Thyroid gland (tissue), 4 donors: ENCODE data around the gene RBFA. TPM values are rescaled to one million over a fixed set of nuclear protein-coding genes. Genes with fewer than 3 reads are reported as not detected.
A peak's percentile ranks its signal among the peaks of the same experiment; 100 is the strongest.
"Not testable (repeated sequence)": the region's sequence is repeated elsewhere in the genome, so short reads cannot be mapped to it uniquely, and the experiment has no call there.

Experiments
- DNase-seq, 2 donors: peaks; one replicate each; pipeline ENCODE4 v3.0.0-alpha.2; 2019
- H3K27ac ChIP-seq, 3 donors: fragments of 200-600 bp; sonication (generic); 1 replicate in 2 of 3; 2 replicates in 1 of 3; pipeline ENCODE4 v1.5.1; 2016 to 2019; ENCODE audit warnings: mild to moderate bottlenecking in 1 of 3, moderate library complexity in 1 of 3
- H3K27me3 ChIP-seq: fragments of 200-600 bp; sonication (generic); one replicate; pipeline ENCODE4 v1.5.1; 2019
- H3K36me3 ChIP-seq, 2 donors: fragments of 200-600 bp; sonication (generic); one replicate each; pipeline ENCODE4 v1.5.1; 2016 to 2019
- H3K4me1 ChIP-seq, 2 donors: fragments of 200-600 bp; sonication (generic); one replicate each; pipeline ENCODE4 v1.5.1; 2017 to 2019
- H3K4me3 ChIP-seq, 3 donors: fragments of 200-600 bp; sonication (generic); replicated peaks in 1 of 3; 1 replicate in 2 of 3; 2 replicates in 1 of 3; pipeline ENCODE4 v1.5.1; 2016; ENCODE audit warnings: mild to moderate bottlenecking in 1 of 3
- H3K9me3 ChIP-seq: fragments of 200-600 bp; sonication (generic); one replicate; pipeline ENCODE4 v1.5.1; 2017
- POLR2A ChIP-seq, 2 donors: fragments of 450-650 bp; IDR thresholded peaks; one replicate each; pipeline ENCODE4 v1.6.1; 2017; ENCODE audit warnings: antibody characterized with exemption in 2 of 2, mild to moderate bottlenecking in 2 of 2, moderate library complexity in 1 of 2
- WGBS, 2 donors: methylation state at CpG; one replicate each; pipeline ENCODE4 v1.1.5; 2017; 5-methylcytosine and 5-hydroxymethylcytosine counted together
- intact Hi-C: fragments of 100-400 bp; cut with DNase I; formaldehyde crosslinking; loops from one replicate; pipeline ENCODE4 v1.15.1; 2023
- total RNA-seq, 4 donors: library from RNA; depleted of rRNA; stranded (reverse); fragments of >200 nt; gene quantifications; one replicate each; pipeline ENCODE4 v1.2.3, GENCODE V29; 2016
- TF ChIP-seq, protein P1 (sequence below), 6 experiments: fragments of 200-600 bp in 3 of 6; fragments of 450-650 bp in 3 of 6; sonication (generic) in 3 of 6; IDR thresholded peaks; one replicate each; pipeline ENCODE4 v1.5.1; 2016 to 2019; ENCODE audit warnings: antibody characterized with exemption in 6 of 6, mild to moderate bottlenecking in 2 of 6, inconsistent platforms in 1 of 6, moderate library complexity in 1 of 6

The RBFA gene
- total RNA-seq, 4 donors from 2014 or later = 23.5 to 36.5 (median 35.2) TPM

DNA sequence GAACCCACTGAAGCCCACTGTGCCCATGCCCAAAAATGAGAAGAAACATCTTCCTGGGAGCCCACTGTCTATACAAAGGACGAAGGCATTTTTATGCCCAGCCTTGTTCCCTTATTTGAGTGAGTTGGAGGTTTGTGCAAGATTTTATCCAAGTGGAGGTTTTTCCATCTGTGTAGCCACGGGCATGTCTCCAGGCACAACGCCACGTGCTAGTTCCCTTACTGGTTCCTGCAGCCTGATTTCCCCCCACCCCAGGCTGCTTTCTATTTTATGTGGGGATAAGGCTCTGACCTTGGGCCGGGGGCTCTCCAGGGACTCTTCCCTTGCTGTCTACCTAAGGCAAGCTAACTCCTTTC lies 23.7 kb upstream of the RBFA start:
- TF ChIP-seq, protein P1, sequence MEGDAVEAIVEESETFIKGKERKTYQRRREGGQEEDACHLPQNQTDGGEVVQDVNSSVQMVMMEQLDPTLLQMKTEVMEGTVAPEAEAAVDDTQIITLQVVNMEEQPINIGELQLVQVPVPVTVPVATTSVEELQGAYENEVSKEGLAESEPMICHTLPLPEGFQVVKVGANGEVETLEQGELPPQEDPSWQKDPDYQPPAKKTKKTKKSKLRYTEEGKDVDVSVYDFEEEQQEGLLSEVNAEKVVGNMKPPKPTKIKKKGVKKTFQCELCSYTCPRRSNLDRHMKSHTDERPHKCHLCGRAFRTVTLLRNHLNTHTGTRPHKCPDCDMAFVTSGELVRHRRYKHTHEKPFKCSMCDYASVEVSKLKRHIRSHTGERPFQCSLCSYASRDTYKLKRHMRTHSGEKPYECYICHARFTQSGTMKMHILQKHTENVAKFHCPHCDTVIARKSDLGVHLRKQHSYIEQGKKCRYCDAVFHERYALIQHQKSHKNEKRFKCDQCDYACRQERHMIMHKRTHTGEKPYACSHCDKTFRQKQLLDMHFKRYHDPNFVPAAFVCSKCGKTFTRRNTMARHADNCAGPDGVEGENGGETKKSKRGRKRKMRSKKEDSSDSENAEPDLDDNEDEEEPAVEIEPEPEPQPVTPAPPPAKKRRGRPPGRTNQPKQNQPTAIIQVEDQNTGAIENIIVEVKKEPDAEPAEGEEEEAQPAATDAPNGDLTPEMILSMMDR (IDR thresholded peaks at IDR 0.05) = no peak
- TF ChIP-seq POLR2A (IDR thresholded peaks at IDR 0.05) = no peak
- Histone ChIP-seq H3K36me3 (no peaks in the 10 kb centered on the region), H3K4me3 (no peak overlapping the region), H3K9me3 (no peaks in the 10 kb centered on the region), H3K27me3 (no peaks in the 10 kb centered on the region), H3K4me1 (no peaks in the 10 kb centered on the region), H3K27ac (no peak overlapping the region)
- DNase-seq = peak in 1 of 2 donors; percentile 5
- WGBS, 2 donors = 77 to 93% methylated on average over 5 of the region's 5 CpGs
- intact Hi-C loops = no loop called here

DNA sequence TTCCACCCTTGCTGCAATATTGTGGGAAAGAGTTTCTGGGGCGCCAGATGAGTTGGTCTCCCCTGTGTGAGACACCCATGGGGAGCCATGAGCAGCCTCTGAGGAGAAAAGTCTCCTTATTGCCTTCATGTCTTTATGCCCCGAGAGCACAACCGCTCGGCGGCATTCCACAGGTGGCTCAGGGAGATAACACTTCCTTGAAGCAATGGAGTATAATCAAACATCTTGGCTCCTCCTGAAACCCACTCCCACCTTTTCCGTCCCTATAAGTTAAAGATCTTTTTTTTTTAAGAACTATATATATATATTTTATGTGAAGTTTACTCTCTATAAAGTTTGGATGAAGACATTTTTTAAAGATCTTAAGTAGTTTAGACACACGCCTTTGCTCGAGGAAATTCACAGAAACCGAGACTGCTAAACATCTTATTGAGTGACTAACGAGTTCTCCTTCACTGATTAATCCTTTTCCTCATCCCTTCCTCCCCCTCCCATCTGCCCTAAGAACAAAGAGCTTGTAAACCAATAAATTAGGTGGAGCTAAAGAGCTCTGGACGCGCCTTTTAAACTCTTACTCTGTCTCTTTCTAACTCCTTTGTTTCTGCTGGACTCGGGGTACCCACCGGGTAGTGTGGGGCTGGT lies 22.6 kb upstream of the RBFA start:
- intact Hi-C loops, H3K4me3 ChIP-seq, DNase-seq, H3K9me3 ChIP-seq, H3K27ac ChIP-seq, H3K27me3 ChIP-seq, H3K36me3 ChIP-seq, H3K4me1 ChIP-seq: not testable (repeated sequence)
- 88 to 92% methylated on average over 14 of the region's 14 CpGs for WGBS, 2 donors

DNA sequence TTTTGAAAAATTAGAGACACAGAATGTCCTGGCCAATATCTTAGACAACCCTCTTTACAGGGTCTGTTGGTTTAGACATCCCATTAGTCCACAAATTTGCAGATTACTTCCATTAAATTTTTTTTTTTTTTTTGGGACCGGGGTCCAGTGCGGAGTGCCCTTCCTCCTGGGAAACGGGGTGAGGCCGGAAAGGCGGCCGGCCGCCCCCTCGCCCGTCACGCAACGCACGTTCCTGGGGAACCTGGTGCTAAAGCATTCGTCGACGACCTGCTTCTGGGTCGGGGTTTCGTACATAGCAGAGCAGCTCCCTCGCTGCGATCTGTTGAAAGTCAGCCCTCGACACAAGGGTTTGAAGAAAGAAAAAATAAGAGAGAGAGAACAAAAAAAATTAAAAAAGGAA lies 21.5 kb upstream of the RBFA start:
- Histone ChIP-seq H3K4me1 (no peaks in the 10 kb centered on the region), H3K4me3 (no peak overlapping the region), H3K27ac (no peak overlapping the region), H3K36me3 (no peaks in the 10 kb centered on the region), H3K9me3 (no peaks in the 10 kb centered on the region), H3K27me3 (no peaks in the 10 kb centered on the region)
- intact Hi-C loops = no loop called here
- WGBS, 2 donors = 98% methylated on average over 20 of the region's 20 CpGs
- TF ChIP-seq POLR2A (IDR thresholded peaks at IDR 0.05) = no peak
- TF ChIP-seq, protein P1 (IDR thresholded peaks at IDR 0.05) = no peak
- no peak for DNase-seq

DNA sequence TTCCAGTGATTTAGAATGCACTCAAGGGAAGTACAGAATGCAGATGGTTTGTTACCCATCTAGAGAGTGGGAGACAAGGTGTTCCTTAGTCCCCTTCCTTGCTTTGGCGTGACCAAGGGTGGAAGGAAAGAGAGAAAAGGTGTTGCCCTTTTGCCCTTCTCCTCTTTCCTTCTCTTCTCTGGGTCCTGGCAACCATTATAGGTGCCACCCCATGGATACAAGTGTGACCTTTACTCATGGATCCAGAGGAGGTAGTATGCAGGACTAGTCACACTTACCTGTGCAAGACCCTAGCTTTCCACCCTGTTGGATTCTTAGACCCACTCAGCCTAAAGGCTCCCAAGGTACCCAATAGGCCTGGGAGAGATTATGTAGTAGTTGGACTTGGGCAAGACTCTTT lies 11.6 kb upstream of the RBFA start:
- Histone ChIP-seq H3K27me3 (no peaks in the 10 kb centered on the region), H3K27ac (no peak overlapping the region), H3K4me3 (no peak overlapping the region), H3K4me1 (no peaks in the 10 kb centered on the region), H3K9me3 (no peaks in the 10 kb centered on the region), H3K36me3 (no peaks in the 10 kb centered on the region)
- WGBS, 2 donors = 21 to 25% methylated on average over 1 of the region's 1 CpG
- TF ChIP-seq, protein P1 (IDR thresholded peaks at IDR 0.05) = no peak
- no peak for TF ChIP-seq POLR2A (IDR thresholded peaks at IDR 0.05)
- intact Hi-C loops = no loop called here
- DNase-seq = no peak

DNA sequence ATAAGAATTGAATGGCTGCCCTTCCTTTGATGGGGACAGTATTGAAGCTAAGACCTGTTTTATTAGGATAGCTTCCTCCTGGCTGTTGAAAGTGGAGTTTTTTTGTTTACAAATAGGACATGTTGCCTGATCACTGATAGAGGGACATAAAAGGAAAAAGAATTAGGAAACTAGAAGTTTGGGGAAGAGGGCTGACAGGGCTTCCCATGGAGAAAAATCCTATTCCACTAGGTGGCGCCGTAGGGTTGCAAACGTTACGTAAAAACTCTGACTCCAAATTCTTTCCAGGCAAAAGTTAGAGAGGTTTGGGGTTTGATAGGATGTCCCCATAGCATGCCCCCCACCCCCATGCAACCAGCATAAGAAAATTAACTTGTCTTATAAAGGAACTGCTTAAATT lies 11.1 kb upstream of the RBFA start:
- Histone ChIP-seq H3K27ac (no peak overlapping the region), H3K27me3 (no peaks in the 10 kb centered on the region), H3K4me1 (no peaks in the 10 kb centered on the region), H3K4me3 (no peak overlapping the region), H3K9me3 (no peaks in the 10 kb centered on the region), H3K36me3 (no peaks in the 10 kb centered on the region)
- TF ChIP-seq POLR2A (IDR thresholded peaks at IDR 0.05) = no peak
- TF ChIP-seq, protein P1 (IDR thresholded peaks at IDR 0.05) = no peak
- no peak for DNase-seq
- intact Hi-C loops = no loop called here
- 42 to 55% methylated on average over 4 of the region's 4 CpGs for WGBS, 2 donors

DNA sequence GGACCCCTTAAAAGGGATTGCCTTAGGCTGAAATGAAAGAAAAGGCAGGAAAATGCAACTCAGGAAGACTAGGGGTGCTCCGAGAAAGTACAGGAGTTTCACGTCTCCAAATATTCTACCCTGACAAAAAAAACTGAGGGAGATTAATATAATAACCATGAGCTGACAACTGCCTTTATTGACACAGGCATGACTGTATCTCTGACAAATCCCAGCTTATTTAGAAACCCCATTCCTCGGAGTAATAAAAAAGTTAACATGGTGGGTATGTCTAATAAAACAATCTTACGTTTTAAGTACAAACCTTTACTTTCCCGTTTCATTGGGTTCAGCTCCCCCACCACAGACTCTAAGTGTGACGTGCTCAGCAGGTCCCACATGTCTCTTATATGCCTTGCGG lies 7.9 kb upstream of the RBFA start:
- WGBS, 2 donors = 92 to 93% methylated on average over 7 of the region's 7 CpGs
- DNase-seq = no peak
- intact Hi-C loops = no loop called here
- Histone ChIP-seq H3K27ac (no peak overlapping the region), H3K4me3 (no peak overlapping the region), H3K27me3 (no peaks in the 10 kb centered on the region), H3K9me3 (no peaks in the 10 kb centered on the region), H3K36me3 (no peaks in the 10 kb centered on the region), H3K4me1 (no peaks in the 10 kb centered on the region)
- no peak for TF ChIP-seq POLR2A (IDR thresholded peaks at IDR 0.05)
- TF ChIP-seq, protein P1 (IDR thresholded peaks at IDR 0.05) = no peak

DNA sequence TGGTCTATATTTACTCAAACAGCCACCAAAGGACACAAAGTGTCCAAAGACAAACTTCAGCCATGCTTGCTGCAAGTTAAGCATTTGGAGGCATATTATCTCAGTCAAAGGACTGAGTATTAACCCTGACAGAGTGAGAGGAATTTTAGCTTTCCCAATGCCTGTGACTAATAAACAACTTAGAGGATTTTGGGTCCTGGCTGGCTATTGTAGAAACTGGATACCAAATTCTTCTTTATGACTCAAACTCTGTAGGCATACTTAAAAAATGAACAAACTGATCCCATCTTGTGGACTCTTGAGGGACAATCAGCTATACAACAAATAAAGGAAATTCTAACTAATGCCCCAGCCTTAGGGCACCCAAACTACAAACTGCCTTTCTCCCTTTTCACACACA lies 6.5 kb upstream of the RBFA start:
- DNase-seq, H3K36me3 ChIP-seq, H3K4me1 ChIP-seq, H3K27ac ChIP-seq, H3K4me3 ChIP-seq, H3K9me3 ChIP-seq, intact Hi-C loops, H3K27me3 ChIP-seq: not testable (repeated sequence)
